HG02885 (cell line): ENCODE results near the gene EXOC1.
"Not testable (repeated sequence)": the region's sequence is repeated elsewhere in the genome, so short reads cannot be mapped to it uniquely, and the experiment has no call there.

ENCODE experiments used
- ATAC-seq: cut with Tn5 transposase; IDR thresholded peaks from one replicate; pipeline ENCODE4 v1.9.1; 2021; ENCODE audit warnings: mild to moderate bottlenecking; ENCODE audit not compliant: unreplicated experiment, poor library complexity

Gene EXOC1

DNA sequence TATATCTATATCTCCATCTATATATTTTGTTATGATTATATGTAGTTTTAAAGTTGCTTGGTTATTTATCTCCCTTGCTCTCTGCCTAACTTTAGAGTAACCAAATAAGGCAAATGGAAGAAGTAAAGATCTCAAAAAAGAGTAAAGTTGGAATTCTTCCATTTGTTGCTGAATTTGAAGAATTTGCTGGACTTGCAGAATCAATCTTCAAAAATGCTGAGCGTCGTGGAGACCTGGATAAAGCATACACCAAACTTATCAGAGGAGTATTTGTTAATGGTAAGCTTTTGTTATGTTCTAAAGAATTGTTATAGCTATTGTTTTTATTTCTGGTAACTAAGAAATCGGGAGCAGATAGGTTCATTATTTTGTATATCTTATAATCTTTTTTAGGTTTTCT, 43.2 kb downstream of the EXOC1 start:
- ATAC-seq: no peak

- no peak for ATAC-seq
These were observed 49.2 kb downstream of the EXOC1 start for GRCh38 chr4:55902677-55903076.

DNA sequence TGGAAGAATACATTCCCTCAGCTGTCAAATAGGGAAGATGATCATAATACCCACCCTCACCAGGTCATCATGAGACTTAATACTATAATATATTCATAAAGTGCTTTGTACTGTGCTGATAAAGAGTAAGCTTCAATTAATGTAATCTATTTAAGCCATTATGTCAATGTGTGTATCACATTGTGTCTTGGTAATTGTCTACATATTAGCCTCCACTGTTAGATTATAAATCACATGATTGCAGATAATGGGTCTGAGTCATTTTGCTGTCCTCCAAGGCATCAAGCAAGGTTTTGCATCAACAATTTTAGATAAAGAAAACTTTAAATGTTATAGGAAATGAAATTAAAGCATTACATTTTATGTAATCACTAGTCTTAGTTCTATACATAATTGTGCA, 50.1 kb downstream of the EXOC1 start:
- no peak for ATAC-seq

GRCh38 chr4:55904576-55904975, 51.1 kb downstream of the EXOC1 start:
- no peak for ATAC-seq

GRCh38 chr4:55906323-55906722, 52.9 kb downstream of the EXOC1 start:
- no peak for ATAC-seq

DNA sequence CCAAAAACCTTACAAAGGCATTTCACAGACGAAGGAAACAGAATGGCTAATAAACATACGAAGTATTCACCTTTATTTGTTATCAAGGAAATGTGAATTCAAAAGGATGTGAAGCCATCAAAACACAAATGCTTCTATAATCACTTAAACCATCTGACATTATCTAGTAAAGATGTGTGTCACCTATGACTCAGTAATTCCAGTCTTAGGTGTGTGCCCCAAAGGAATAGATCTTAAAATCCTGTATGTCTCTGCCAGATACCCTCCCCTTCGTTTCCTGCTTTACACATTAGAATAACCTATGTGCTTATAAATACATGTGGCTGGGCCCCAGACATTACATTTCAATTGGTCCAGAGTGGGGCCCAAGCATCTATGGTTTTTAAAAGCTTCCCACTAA, 53.5 kb downstream of the EXOC1 start:
- ATAC-seq: no peak

DNA sequence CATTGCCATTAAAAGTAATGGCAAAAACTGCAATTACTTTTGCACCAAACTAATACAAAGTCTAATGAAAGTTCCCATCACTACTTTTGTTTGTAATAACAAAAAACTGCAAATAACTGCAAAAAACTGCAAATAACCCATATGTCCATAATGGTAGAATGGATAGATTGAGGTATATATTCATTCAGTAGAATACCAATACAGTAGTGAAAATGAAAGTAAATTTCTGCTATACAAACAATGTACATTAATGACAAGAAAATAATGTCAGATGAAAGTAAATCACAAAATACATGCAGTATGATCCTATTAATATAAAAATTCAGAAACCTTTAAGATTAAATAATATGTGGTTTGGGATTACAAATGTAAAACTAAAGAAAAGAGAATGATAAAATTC, 54.0 kb downstream of the EXOC1 start:
- ATAC-seq: peak; percentile 42

GRCh38 chr4:55910140-55910539, 56.7 kb downstream of the EXOC1 start:
- ATAC-seq: no peak

DNA sequence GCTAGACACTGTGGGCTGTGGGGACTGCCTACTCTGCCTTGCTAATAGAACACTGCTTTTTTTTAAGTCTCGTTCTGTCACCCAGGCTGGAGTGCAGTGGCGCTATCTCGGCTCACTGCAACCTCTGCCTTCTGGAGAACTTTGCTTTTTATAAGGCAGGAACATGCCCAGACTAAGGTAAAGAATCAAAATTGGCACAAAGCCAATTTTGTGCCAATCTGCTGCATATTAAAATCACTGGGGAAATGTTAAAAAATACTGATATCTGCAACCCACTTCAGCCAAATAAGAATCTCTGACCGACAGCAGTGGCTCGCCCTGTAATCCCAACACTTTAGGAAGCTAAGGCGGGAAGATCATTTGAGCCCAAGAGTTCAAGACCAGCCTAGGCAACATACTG, 58.8 kb downstream of the EXOC1 start:
- no peak for ATAC-seq

DNA sequence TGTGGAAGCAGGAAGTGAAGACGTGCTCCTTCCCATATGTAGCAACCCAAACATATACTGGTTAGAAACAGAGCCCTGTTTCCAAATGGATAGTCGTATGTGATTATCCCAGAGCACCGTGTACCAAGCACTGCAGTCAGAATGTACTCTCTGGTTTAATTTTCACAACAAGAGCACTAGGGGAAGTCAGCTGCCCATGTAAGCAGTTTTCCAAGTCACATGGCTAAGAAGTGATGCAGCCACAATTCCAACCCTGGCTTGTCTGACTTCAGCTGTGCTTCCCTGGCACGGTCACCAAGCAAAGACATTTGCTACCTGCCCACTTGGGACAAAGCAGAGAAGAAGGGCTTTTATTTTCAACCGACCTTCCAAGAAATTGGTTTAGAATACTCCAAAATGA, 67.1 kb downstream of the EXOC1 start:
- no peak for ATAC-seq

- no peak for ATAC-seq
These were observed 67.6 kb downstream of the EXOC1 start for GRCh38 chr4:55921093-55921492.

GRCh38 chr4:55925241-55925640, 71.8 kb downstream of the EXOC1 start:
- no peak for ATAC-seq

GRCh38 chr4:55926610-55927009, 73.2 kb downstream of the EXOC1 start:
- ATAC-seq: no peak

DNA sequence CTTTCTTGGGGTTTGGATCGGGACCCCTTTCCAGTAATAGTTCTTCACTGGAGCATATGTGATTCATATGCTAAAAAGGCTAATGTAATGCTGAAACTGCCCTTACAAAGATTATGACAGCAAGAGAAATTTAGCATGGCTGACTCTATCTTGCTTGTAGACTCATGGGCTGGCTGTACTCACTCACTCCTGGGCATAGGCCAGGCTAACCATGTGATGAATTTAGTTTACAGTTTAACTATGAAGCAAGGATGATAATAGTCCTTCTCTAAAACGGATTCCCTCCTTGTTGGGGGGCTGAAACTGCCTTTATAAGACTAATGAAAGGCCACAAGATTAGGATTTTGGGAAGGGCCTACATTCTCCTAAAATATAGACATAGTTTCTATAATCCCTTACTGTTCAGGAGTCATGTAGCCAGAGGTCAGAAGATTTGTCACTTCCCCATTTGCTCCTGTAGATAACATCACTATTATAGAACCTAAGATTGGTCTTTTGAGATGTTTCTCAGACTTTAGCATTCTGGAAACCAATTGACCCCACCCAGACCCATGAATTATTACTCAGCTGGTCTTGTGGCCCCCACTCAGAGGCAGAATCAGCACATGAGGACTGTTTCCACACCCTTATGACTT, 74.5 kb downstream of the EXOC1 start:
- ATAC-seq: no peak

- ATAC-seq: no peak
These were observed 75.4 kb downstream of the EXOC1 start for GRCh38 chr4:55928846-55929245.

GRCh38 chr4:55931043-55931442, 77.6 kb downstream of the EXOC1 start:
- no peak for ATAC-seq

DNA sequence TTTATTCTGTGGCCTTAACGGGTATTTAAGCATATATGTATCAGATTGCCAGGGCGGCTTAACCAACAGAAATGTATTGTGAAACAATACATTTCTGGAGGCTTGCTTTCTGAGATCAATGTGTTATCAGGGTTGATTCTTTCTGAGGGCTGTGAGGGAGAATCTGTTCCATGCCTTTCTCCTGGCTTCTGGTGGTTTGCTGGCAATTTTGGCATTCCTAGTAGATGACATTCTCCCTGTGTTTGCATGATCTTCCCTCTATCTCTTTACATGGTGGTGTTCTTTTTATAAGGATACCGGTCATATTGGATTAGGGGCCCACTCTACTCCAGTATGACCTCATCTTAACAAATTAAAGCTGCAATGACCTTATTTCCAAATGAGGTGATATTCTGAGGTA, 78.4 kb downstream of the EXOC1 start:
- ATAC-seq: no peak

GRCh38 chr4:55932511-55932910, 79.1 kb downstream of the EXOC1 start:
- ATAC-seq: no peak

GRCh38 chr4:55933611-55934010, 80.2 kb downstream of the EXOC1 start:
- no peak for ATAC-seq

DNA sequence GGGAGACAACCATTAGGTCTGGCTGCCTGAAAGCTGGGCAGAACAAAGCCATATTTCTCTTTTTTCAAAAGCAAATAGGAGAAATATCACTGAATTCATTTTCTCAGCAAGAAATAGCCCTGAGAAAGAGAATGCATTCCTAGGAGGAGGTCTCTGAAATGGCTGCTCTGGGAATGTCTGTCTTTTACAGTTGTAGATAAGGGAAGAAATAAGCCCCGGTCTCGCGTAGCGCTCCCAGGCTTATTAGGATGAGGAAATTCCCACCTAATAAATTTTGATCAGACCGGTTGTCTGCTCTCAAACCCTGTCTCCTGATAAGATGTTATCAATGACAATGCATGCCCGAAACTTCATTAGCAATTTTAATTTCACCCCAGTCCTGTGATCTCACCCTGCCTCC, 82.5 kb downstream of the EXOC1 start:
- ATAC-seq: not testable (repeated sequence)

GRCh38 chr4:55938481-55938880, 85.0 kb downstream of the EXOC1 start:
- no peak for ATAC-seq

DNA sequence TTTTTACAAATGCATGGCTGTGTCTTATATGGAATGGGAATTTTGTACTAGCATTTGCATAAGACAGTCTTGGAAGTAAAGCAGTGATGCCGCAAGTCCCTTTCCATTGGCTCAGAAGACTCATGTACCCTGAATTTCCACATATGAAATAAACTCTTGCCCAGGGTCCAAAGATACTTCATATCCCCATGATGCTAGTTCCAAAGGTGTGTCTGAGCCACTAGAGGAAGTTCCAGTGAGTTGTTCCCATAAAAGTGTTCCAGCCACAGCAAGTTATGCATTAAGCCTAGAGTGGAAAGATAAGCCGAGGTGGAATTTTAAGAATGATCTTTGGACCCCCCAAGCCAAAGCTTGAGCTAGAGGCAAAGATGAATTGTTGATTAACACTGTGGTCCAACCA, 86.0 kb downstream of the EXOC1 start:
- no peak for ATAC-seq

- no peak for ATAC-seq
These were observed 88.5 kb downstream of the EXOC1 start for GRCh38 chr4:55941881-55942396.
